ENCODE data around the gene HS2ST1. TPM values are rescaled to one million over a fixed set of nuclear protein-coding genes. Genes with fewer than 3 reads are reported as not detected.

HS2ST1 gene
- total RNA-seq, 1 donor from 2014 or later: 12.6 TPM

- Histone ChIP-seq H3K27ac (replicated peaks) (no peak overlapping the region), H3K9me3 (replicated peaks) (no peaks in the 10 kb centered on the region), H3K4me1 (peaks cover 31% of the 10 kb centered on the region), H3K27me3 (ENCODE audit: low read depth) (no peaks in the 10 kb centered on the region), H3K36me3 (no peaks in the 10 kb centered on the region), H3K4me3 (no peak overlapping the region)
- no peak for TF ChIP-seq CTCF (IDR thresholded peaks at IDR 0.05; ENCODE audit: borderline replicate concordance)
- DNase-seq: no peak
- intact Hi-C loops (cut with micrococcal nuclease): no loop called here
These were observed 222.9 kb downstream of the HS2ST1 start for GRCh38 chr1:87137342-87137739.

DNA sequence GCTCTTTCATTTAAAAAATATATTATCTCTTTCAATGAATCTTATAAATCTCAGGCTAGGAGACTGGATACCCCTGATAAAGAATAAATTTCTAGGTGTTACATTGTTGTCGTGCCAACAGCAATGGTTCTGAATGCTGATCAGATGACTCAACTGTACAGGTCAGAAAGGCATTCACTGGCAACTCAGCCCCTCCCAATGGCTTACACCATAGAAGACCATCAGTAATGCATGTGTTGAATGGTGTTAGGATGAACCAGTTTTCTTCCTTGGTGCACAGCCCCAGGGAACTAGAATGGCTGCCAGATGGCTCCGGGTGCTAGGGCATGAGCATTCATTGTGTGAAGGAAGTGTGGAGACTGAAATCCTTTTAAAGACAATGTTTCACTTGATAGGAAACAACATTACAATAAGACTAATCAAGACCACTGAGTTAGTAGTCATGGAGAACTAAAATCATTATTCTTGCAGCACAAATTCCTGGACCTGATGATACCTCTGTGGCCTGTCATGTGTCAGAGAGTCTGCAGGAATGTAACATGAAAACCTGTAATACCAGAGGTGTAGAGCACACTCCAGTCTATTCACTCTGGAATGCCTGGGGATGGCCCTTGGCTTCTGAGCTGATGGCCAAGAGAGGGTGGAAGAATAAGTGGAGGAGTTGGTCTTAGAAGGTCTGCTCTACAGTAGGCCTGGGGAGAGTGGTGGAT is 226.6 kb downstream of the HS2ST1 start:
- peaks cover 3% of the 10 kb centered on the region for H3K36me3 ChIP-seq
- H3K27me3 ChIP-seq (ENCODE audit: low read depth): no peaks in the 10 kb centered on the region
- intact Hi-C loops (cut with micrococcal nuclease): no loop called here
- H3K9me3 ChIP-seq (replicated peaks): peaks cover 6% of the 10 kb centered on the region
- DNase-seq: no peak
- no peak overlapping the region for H3K4me3 ChIP-seq
- no peak for TF ChIP-seq CTCF (IDR thresholded peaks at IDR 0.05; ENCODE audit: borderline replicate concordance)
- peaks cover 5% of the 10 kb centered on the region for H3K4me1 ChIP-seq
- no peak overlapping the region for H3K27ac ChIP-seq (replicated peaks)

DNA sequence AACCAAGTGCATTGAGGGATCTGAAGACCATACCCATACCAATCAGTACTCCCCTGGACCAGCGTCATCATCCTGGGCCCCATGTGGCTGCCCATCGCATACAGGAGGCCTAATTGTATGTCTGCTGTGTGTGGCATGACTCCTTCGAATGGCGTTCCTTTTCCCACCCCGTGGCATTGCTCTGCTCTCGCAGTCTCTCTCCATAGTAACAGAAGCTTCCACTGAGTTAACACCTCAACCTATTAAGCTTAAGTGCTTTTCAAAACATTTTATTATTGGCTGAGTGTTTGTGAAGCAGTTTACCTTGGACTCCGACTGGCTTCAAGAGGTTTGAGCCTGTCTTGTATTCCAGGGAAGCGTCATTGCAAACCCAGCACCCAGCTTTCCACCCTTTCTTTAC is 227.1 kb downstream of the HS2ST1 start:
- H3K27ac ChIP-seq (replicated peaks): no peak overlapping the region
- H3K27me3 ChIP-seq (ENCODE audit: low read depth): no peaks in the 10 kb centered on the region
- intact Hi-C loops (cut with micrococcal nuclease): no loop called here
- DNase-seq: no peak
- H3K4me3 ChIP-seq: no peak overlapping the region
- H3K4me1 ChIP-seq: no peaks in the 10 kb centered on the region
- H3K9me3 ChIP-seq (replicated peaks): peaks cover 6% of the 10 kb centered on the region
- H3K36me3 ChIP-seq: peaks cover 3% of the 10 kb centered on the region
- TF ChIP-seq CTCF (IDR thresholded peaks at IDR 0.05; ENCODE audit: borderline replicate concordance): no peak

DNA sequence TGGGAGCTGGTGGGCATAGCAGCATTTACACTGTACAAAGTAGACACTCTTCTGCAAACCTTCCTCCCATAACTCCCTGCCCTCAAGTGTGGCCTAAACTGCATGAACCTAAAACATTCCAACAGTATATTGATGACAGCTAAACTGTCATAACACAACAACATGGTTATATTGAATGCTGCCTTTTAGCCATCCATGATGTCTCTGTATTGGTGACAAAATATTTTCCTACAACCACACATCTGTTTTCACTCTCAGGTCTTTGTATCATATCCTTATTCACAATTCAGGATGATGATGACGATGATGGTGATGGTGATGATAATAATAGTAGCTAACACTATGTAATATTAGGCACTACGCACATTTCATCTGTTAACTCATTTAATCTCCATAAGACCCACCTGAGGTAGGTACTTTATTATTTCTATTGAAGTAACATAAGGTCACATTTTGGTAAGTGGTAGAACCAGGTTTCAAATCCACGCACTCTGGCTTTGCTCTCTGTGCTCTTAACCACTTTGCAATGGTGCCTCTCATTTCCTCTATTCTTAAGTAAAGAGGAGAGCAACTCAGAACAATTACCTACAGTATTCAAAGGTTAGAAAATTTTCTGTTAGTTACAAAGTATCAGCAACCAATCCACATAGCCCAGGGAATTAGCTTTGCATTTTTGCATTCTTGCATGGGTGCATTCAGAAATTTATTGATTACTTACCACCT is 229.1 kb downstream of the HS2ST1 start:
- DNase-seq: no peak
- no peaks in the 10 kb centered on the region for H3K4me1 ChIP-seq
- H3K4me3 ChIP-seq: no peak overlapping the region
- no peaks in the 10 kb centered on the region for H3K27me3 ChIP-seq (ENCODE audit: low read depth)
- H3K9me3 ChIP-seq (replicated peaks): peaks cover 6% of the 10 kb centered on the region
- intact Hi-C loops (cut with micrococcal nuclease): no loop called here
- TF ChIP-seq CTCF (IDR thresholded peaks at IDR 0.05; ENCODE audit: borderline replicate concordance): no peak
- peaks cover 3% of the 10 kb centered on the region for H3K36me3 ChIP-seq
- H3K27ac ChIP-seq (replicated peaks): no peak overlapping the region

DNA sequence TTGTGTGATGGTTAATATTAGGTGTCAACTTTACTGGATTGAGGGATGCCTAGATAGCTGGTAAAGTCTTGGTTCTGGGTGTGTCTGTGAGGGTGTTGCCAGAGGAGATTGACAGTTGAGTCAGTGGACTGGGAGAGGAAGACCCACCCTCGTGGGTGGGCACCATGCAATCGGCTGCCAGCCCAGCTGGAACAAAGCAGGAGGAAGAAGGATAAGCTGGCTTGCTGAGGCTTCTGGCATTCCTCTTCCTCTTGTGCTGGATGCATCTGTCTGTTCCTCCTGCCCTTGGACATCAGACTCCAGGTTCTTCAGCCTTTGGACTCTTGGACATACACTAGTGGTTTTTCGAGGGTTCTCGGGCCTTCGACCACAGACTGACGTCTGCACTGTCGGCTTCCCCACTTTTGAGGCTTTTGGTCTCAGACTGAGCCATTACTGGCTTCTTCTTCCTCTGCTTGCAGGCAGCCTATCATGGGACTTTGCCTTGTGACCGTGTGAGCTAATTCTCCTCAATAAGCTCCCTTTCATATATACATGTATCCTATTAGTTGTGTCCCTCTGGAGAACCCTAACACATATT is 230.0 kb downstream of the HS2ST1 start:
- no peak overlapping the region for H3K4me3 ChIP-seq
- no peaks in the 10 kb centered on the region for H3K27me3 ChIP-seq (ENCODE audit: low read depth)
- peaks cover 6% of the 10 kb centered on the region for H3K9me3 ChIP-seq (replicated peaks)
- peaks cover 3% of the 10 kb centered on the region for H3K36me3 ChIP-seq
- H3K4me1 ChIP-seq: peaks cover 5% of the 10 kb centered on the region
- no peak overlapping the region for H3K27ac ChIP-seq (replicated peaks)
- DNase-seq: no peak
- intact Hi-C loops (cut with micrococcal nuclease): no loop called here
- no peak for TF ChIP-seq CTCF (IDR thresholded peaks at IDR 0.05; ENCODE audit: borderline replicate concordance)
